Caco-2 (cell line): ENCODE results near the gene GOLM1. TPM values are rescaled to one million over a fixed set of nuclear protein-coding genes. Genes with fewer than 3 reads are reported as not detected.

Experiments used
- BruUV-seq: library from RNA; stranded (reverse); fragments of 400-500 nt; replicated peaks from 2 replicates; lab custom pipeline; 2021; lab: Mats Ljungman, UMichigan
- CTCF ChIA-PET: fragments of 300-600 bp; sonication (Branson Sonifier 250); formaldehyde crosslinking; loops from one replicate; lab custom pipeline; 2022; ENCODE audit warnings: antibody characterized with exemption; lab: Charles Lee
- POLR2A ChIA-PET: fragments of 300-600 bp; sonication (Branson Sonifier 250); formaldehyde crosslinking; loops from one replicate; lab custom pipeline; 2022; ENCODE audit warnings: antibody characterized with exemption; lab: Charles Lee
- DNase-seq, 2 experiments: peaks; one replicate each; pipeline versions ENCODE4 v3.0.0 to v3.0.0-alpha.2; 2020 to 2022
- H3K27me3 ChIP-seq: replicated peaks from 2 replicates; pipeline ENCODE4 v1.6.0; 2011; ENCODE audit warnings: low read length; ENCODE audit not compliant: control insufficient read depth, insufficient read depth
- H3K36me3 ChIP-seq: 2 replicates; pipeline ENCODE4 v1.5.1; 2011; ENCODE audit warnings: low read length; ENCODE audit not compliant: control insufficient read depth, insufficient read depth
- H3K4me1 ChIP-seq: fragments of 250-450 bp; sonication (Bioruptor Pico); 2 replicates; pipeline ENCODE4 v1.5.1; 2020; ENCODE audit warnings: mild to moderate bottlenecking
- H3K4me3 ChIP-seq: 2 replicates; pipeline ENCODE4 v1.5.1; 2011; ENCODE audit warnings: low read depth, mild to moderate bottlenecking, control low read depth, low read length
- H3K9me3 ChIP-seq: fragments of 250-450 bp; sonication (Bioruptor Pico); 2 replicates; pipeline ENCODE4 v1.5.1; 2020; ENCODE audit warnings: mild to moderate bottlenecking, moderate library complexity
- H3K27ac Mint-ChIP-seq: one replicate; pipeline ENCODE4 v1.8.0; 2022; ENCODE audit warnings: mixed read lengths; ENCODE audit not compliant: unreplicated experiment
- H3K27me3 Mint-ChIP-seq: one replicate; pipeline ENCODE4 v1.8.0; 2022; ENCODE audit warnings: mixed read lengths; ENCODE audit not compliant: insufficient read depth, unreplicated experiment
- H3K36me3 Mint-ChIP-seq: one replicate; pipeline ENCODE4 v1.8.0; 2022; ENCODE audit warnings: mild to moderate bottlenecking, mixed read lengths; ENCODE audit not compliant: insufficient read depth, unreplicated experiment
- H3K4me1 Mint-ChIP-seq: one replicate; pipeline ENCODE4 v1.8.0; 2022; ENCODE audit warnings: low read depth, mixed read lengths; ENCODE audit not compliant: unreplicated experiment
- H3K4me3 Mint-ChIP-seq: one replicate; pipeline ENCODE4 v1.8.0; 2022; ENCODE audit warnings: mild to moderate bottlenecking, moderate library complexity, mixed read lengths; ENCODE audit not compliant: unreplicated experiment
- H3K9me3 Mint-ChIP-seq: one replicate; pipeline ENCODE4 v1.8.0; 2022; ENCODE audit warnings: mixed read lengths; ENCODE audit not compliant: unreplicated experiment
- intact Hi-C: fragments of 100-400 bp; cut with micrococcal nuclease; formaldehyde crosslinking; loops from one replicate; pipeline ENCODE4 v1.10.0; 2022; ENCODE audit not compliant: unreplicated experiment
- total RNA-seq: library from RNA; stranded (reverse); gene quantifications from 2 replicates; pipeline ENCODE4 v1.2.3, GENCODE V29; 2022
- TF ChIP-seq, protein P1 (sequence below), 2 experiments: fragments of 200-600 bp in 1 of 2; IDR thresholded peaks; 1 replicate in 1 of 2; 2 replicates in 1 of 2; pipeline versions ENCODE4 v1.5.1 to v1.8.0; 2011 to 2022; ENCODE audit warnings: antibody characterized with exemption in 1 of 2, control low read depth in 1 of 2, inconsistent platforms in 1 of 2, low read depth in 1 of 2, low read length in 1 of 2, mild to moderate bottlenecking in 1 of 2, moderate library complexity in 1 of 2; ENCODE audit not compliant: insufficient read depth in 1 of 2, severe bottlenecking in 1 of 2, unreplicated experiment in 1 of 2

GOLM1 gene
- total RNA-seq, 1 experiment from 2014 or later, result 53.6 TPM

DNA sequence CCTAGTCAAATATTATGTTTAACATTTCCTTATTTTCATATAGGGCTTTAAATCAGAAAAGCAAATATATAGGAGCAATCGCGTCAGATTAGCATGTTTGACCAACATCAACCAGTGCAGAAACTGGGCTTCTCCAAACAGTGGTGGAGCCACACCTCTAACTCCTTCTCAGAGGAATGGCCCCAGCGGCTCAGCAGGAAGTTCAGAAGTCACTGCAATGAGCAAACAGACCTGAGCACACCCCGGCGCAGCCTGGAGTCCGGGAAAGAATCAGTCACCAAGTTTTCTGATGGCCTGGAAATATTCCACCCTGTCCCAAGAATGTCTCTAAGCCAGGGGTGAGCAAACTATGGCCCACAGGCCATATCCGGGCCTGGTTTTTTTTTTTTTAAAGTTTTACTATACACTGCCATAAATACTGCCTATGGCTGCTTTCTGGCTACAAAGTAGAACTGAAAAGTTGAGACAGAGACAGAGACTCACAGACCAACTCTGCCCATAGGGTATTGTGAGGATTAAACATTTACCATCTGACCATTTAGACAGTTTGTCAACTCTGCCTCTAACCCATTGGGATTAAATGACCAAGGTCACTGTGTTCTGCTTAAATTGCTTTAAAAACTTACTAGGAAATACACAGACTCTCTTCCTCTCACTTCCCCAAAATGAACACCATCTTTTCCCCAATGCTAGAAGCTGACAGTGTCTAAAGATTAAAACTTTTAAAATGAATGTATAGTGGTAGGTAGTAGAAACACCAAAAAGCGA is 5.4 kb downstream of the GOLM1 start:
- H3K4me1 Mint-ChIP-seq, result peaks cover 7% of the 10 kb centered on the region
- peak; percentile 86 to 94 for DNase-seq
- BruUV-seq, result no TSS peak
- no peak overlapping the region for H3K4me3 ChIP-seq
- peaks cover 10% of the 10 kb centered on the region; the same call in 1 of the 2 replicates for H3K4me1 ChIP-seq
- intact Hi-C loops, result loop anchor here (1.0 to 5.0 kb wide), 2 partner anchors 33 to 154 kb away; no protein-coding TSS in a partner anchor
- H3K27me3 ChIP-seq, result no peaks in the 10 kb centered on the region
- TF ChIP-seq, protein P1, sequence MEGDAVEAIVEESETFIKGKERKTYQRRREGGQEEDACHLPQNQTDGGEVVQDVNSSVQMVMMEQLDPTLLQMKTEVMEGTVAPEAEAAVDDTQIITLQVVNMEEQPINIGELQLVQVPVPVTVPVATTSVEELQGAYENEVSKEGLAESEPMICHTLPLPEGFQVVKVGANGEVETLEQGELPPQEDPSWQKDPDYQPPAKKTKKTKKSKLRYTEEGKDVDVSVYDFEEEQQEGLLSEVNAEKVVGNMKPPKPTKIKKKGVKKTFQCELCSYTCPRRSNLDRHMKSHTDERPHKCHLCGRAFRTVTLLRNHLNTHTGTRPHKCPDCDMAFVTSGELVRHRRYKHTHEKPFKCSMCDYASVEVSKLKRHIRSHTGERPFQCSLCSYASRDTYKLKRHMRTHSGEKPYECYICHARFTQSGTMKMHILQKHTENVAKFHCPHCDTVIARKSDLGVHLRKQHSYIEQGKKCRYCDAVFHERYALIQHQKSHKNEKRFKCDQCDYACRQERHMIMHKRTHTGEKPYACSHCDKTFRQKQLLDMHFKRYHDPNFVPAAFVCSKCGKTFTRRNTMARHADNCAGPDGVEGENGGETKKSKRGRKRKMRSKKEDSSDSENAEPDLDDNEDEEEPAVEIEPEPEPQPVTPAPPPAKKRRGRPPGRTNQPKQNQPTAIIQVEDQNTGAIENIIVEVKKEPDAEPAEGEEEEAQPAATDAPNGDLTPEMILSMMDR (IDR thresholded peaks at IDR 0.05; ENCODE audit: insufficient read depth in 1 of 2, low read depth in 1 of 2, low read length in 1 of 2, severe bottlenecking in 1 of 2, unreplicated experiment in 1 of 2), result no peak
- POLR2A ChIA-PET, result no interaction called here
- peak overlapping the region; percentile 16 for H3K27ac Mint-ChIP-seq
- H3K36me3 ChIP-seq, result no peaks in the 10 kb centered on the region
- H3K4me3 Mint-ChIP-seq, result peak overlapping the region; percentile 49
- H3K9me3 Mint-ChIP-seq, result no peaks in the 10 kb centered on the region
- CTCF ChIA-PET, result interaction anchor here (0.6 kb wide), 1 partner anchor 93 kb away, joined by 6 read pairs; no protein-coding TSS in a partner anchor
- peaks cover 6% of the 10 kb centered on the region for H3K36me3 Mint-ChIP-seq
- no peaks in the 10 kb centered on the region for H3K27me3 Mint-ChIP-seq
- no peaks in the 10 kb centered on the region for H3K9me3 ChIP-seq

- peaks cover 6% of the 10 kb centered on the region for H3K36me3 Mint-ChIP-seq
- no peak overlapping the region for H3K4me3 ChIP-seq
- H3K9me3 ChIP-seq, result no peaks in the 10 kb centered on the region
- H3K27me3 Mint-ChIP-seq, result no peaks in the 10 kb centered on the region
- no peaks in the 10 kb centered on the region for H3K9me3 Mint-ChIP-seq
- H3K36me3 ChIP-seq, result no peaks in the 10 kb centered on the region
- POLR2A ChIA-PET, result no interaction called here
- TF ChIP-seq, protein P1 (IDR thresholded peaks at IDR 0.05; ENCODE audit: insufficient read depth in 1 of 2, low read depth in 1 of 2, low read length in 1 of 2, severe bottlenecking in 1 of 2, unreplicated experiment in 1 of 2), result no peak
- CTCF ChIA-PET, result no interaction called here
- intact Hi-C loops, result loop anchor here (5.0 kb wide), 1 partner anchor 36 kb away; no protein-coding TSS in a partner anchor
- H3K27me3 ChIP-seq, result no peaks in the 10 kb centered on the region
- H3K4me3 Mint-ChIP-seq, result no peak overlapping the region
- H3K4me1 ChIP-seq, result peaks cover 10% of the 10 kb centered on the region; the same call in 1 of the 2 replicates
- no peaks in the 10 kb centered on the region for H3K4me1 Mint-ChIP-seq
- no peak for DNase-seq
- BruUV-seq, result no TSS peak
- no peak overlapping the region for H3K27ac Mint-ChIP-seq
These were observed 7.9 kb downstream of the GOLM1 start for GRCh38 chr9:86091477-86091876.

- no peaks in the 10 kb centered on the region for H3K9me3 ChIP-seq
- peaks cover 7% of the 10 kb centered on the region for H3K4me1 Mint-ChIP-seq
- no peak overlapping the region for H3K4me3 Mint-ChIP-seq
- BruUV-seq, result no TSS peak
- intact Hi-C loops, result no loop called here
- CTCF ChIA-PET, result no interaction called here
- no peaks in the 10 kb centered on the region for H3K4me1 ChIP-seq
- no peaks in the 10 kb centered on the region for H3K27me3 Mint-ChIP-seq
- no peak overlapping the region for H3K27ac Mint-ChIP-seq
- DNase-seq, result no peak
- H3K36me3 Mint-ChIP-seq, result no peaks in the 10 kb centered on the region
- no peaks in the 10 kb centered on the region; the same call in 1 of the 2 replicates for H3K36me3 ChIP-seq
- H3K4me3 ChIP-seq, result no peak overlapping the region
- POLR2A ChIA-PET, result no interaction called here
- H3K27me3 ChIP-seq, result no peaks in the 10 kb centered on the region
- TF ChIP-seq, protein P1 (IDR thresholded peaks at IDR 0.05; ENCODE audit: insufficient read depth in 1 of 2, low read depth in 1 of 2, low read length in 1 of 2, severe bottlenecking in 1 of 2, unreplicated experiment in 1 of 2), result no peak
- H3K9me3 Mint-ChIP-seq, result no peaks in the 10 kb centered on the region
These were observed 16.5 kb downstream of the GOLM1 start for GRCh38 chr9:86082870-86083269.
